ENCODE data around the gene NAGS.

Gene NAGS

GRCh38 chr17:43998552-43998951, 5.9 kb upstream of the NAGS start:
- H3K9me2 ChIP-seq (ENCODE audit: low read depth, low read length) = no peaks in the 10 kb centered on the region
- H2AFZ ChIP-seq (ENCODE audit: low read length) = no peak overlapping the region
- no peak overlapping the region for H3K4me3 ChIP-seq (ENCODE audit: low read depth, low read length, poor library complexity, severe bottlenecking)
- no peaks in the 10 kb centered on the region for H4K20me1 ChIP-seq (ENCODE audit: insufficient read depth, low read length)
- H3K4me1 ChIP-seq (ENCODE audit: insufficient read depth, low read length, severe bottlenecking) = no peaks in the 10 kb centered on the region
- H3K27me3 ChIP-seq (ENCODE audit: insufficient read depth, low read length) = no peaks in the 10 kb centered on the region
- H3K9ac ChIP-seq (ENCODE audit: low read length) = no peak overlapping the region
- H3F3A ChIP-seq (ENCODE audit: insufficient read depth, low read length) = no peaks in the 10 kb centered on the region
- no peak for TF ChIP-seq EZH2 (IDR thresholded peaks at IDR 0.05; ENCODE audit: borderline replicate concordance, low read length)
- TF ChIP-seq CTCF (IDR thresholded peaks at IDR 0.05; ENCODE audit: low read length) = no peak
- H3K36me3 ChIP-seq (ENCODE audit: insufficient read depth, low read length) = no peaks in the 10 kb centered on the region
- H3K27ac ChIP-seq (ENCODE audit: low read depth, low read length, poor library complexity, severe bottlenecking) = no peak overlapping the region
- no peaks in the 10 kb centered on the region for H3K79me2 ChIP-seq (ENCODE audit: insufficient read depth, low read length)
- H3K9me3 ChIP-seq (ENCODE audit: low read length) = no peaks in the 10 kb centered on the region
- no peak overlapping the region for H3K4me2 ChIP-seq (ENCODE audit: low read length)

- Histone ChIP-seq H2AFZ (ENCODE audit: low read length) (no peak overlapping the region), H3K4me1 (ENCODE audit: insufficient read depth, low read length, severe bottlenecking) (no peaks in the 10 kb centered on the region), H3K4me2 (ENCODE audit: low read length) (no peak overlapping the region), H3K9me3 (ENCODE audit: low read length) (no peaks in the 10 kb centered on the region), H3K4me3 (ENCODE audit: low read depth, low read length, poor library complexity, severe bottlenecking) (no peak overlapping the region), H3K36me3 (ENCODE audit: insufficient read depth, low read length) (no peaks in the 10 kb centered on the region), H3K9me2 (ENCODE audit: low read depth, low read length) (no peaks in the 10 kb centered on the region), H3K9ac (ENCODE audit: low read length) (no peak overlapping the region), H3K79me2 (ENCODE audit: insufficient read depth, low read length) (no peaks in the 10 kb centered on the region), H4K20me1 (ENCODE audit: insufficient read depth, low read length) (no peaks in the 10 kb centered on the region), H3K27me3 (ENCODE audit: insufficient read depth, low read length) (no peaks in the 10 kb centered on the region), H3K27ac (ENCODE audit: low read depth, low read length, poor library complexity, severe bottlenecking) (no peak overlapping the region), H3F3A (ENCODE audit: insufficient read depth, low read length) (no peaks in the 10 kb centered on the region)
- TF ChIP-seq CTCF (IDR thresholded peaks at IDR 0.05; ENCODE audit: low read length) (no peak), EZH2 (IDR thresholded peaks at IDR 0.05; ENCODE audit: borderline replicate concordance, low read length) (no peak)
Measured at GRCh38 chr17:43999024-43999423, 5.4 kb upstream of the NAGS start.

- Histone ChIP-seq H3K9ac (ENCODE audit: low read length) (no peak overlapping the region), H3K79me2 (ENCODE audit: insufficient read depth, low read length) (no peaks in the 10 kb centered on the region), H3K27ac (ENCODE audit: low read depth, low read length, poor library complexity, severe bottlenecking) (no peak overlapping the region), H3K9me3 (ENCODE audit: low read length) (no peaks in the 10 kb centered on the region), H3K36me3 (ENCODE audit: insufficient read depth, low read length) (no peaks in the 10 kb centered on the region), H3F3A (ENCODE audit: insufficient read depth, low read length) (no peaks in the 10 kb centered on the region), H3K4me1 (ENCODE audit: insufficient read depth, low read length, severe bottlenecking) (peaks cover under 1% of the 10 kb centered on the region), H4K20me1 (ENCODE audit: insufficient read depth, low read length) (no peaks in the 10 kb centered on the region), H3K4me2 (ENCODE audit: low read length) (no peak overlapping the region), H3K4me3 (ENCODE audit: low read depth, low read length, poor library complexity, severe bottlenecking) (no peak overlapping the region), H3K9me2 (ENCODE audit: low read depth, low read length) (no peaks in the 10 kb centered on the region), H3K27me3 (ENCODE audit: insufficient read depth, low read length) (no peaks in the 10 kb centered on the region), H2AFZ (ENCODE audit: low read length) (no peak overlapping the region)
- no peak for TF ChIP-seq CTCF (IDR thresholded peaks at IDR 0.05; ENCODE audit: low read length)
- no peak for TF ChIP-seq EZH2 (IDR thresholded peaks at IDR 0.05; ENCODE audit: borderline replicate concordance, low read length)
Measured at GRCh38 chr17:44000141-44000860, 4.1 kb upstream of the NAGS start.
